Mononuclear cell (primary cell): ENCODE results near the gene CST7. TPM values are rescaled to one million over a fixed set of nuclear protein-coding genes. Genes with fewer than 3 reads are reported as not detected.

ENCODE experiments used
- H3K27me3 ChIP-seq: 2 replicates; pipeline ENCODE4 v1.6.0; 2011; ENCODE audit warnings: low read length, control low read depth; ENCODE audit not compliant: insufficient read depth
- H3K4me1 ChIP-seq: 2 replicates; pipeline ENCODE4 v1.5.1; 2011; ENCODE audit warnings: mild to moderate bottlenecking, low read length, control low read depth; ENCODE audit not compliant: insufficient read depth
- H3K4me3 ChIP-seq: 2 replicates; pipeline ENCODE4 v1.5.1; 2011; ENCODE audit warnings: mild to moderate bottlenecking, low read length, moderate library complexity
- H3K9me3 ChIP-seq: 2 replicates; pipeline ENCODE4 v1.5.1; 2011; ENCODE audit warnings: low read depth, mild to moderate bottlenecking, control low read depth, low read length
- total RNA-seq: library from RNA; depleted of rRNA; stranded (reverse); fragments of >200 nt; gene quantifications from one replicate; pipeline ENCODE4 v1.2.3, GENCODE V29; 2012

Gene CST7
- total RNA-seq, 1 donor: 48.1 TPM

DNA sequence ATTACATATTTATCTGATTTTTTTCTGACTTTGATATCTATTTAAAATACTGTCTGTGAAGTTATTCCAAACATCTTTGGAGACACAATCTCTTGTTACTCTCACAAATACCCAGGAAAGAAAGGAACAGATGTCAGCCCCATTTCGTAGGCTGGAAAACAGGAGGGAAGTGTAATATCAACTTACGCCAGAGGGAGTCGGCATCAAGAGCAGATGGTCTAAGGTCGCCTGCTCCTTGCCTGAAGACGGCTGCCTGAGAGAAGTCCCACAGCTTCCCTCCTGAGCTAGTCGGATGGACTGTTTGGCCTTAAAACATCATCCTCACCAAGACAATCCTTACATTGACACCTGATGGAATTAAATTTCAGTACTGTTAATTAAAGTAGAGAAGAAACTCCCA, 13.4 kb downstream of the CST7 start:
- Histone ChIP-seq H3K4me3 (no peak overlapping the region), H3K9me3 (no peaks in the 10 kb centered on the region), H3K4me1 (peaks cover 44% of the 10 kb centered on the region), H3K27me3 (no peaks in the 10 kb centered on the region)

- H3K4me3 ChIP-seq: no peak overlapping the region
- H3K9me3 ChIP-seq: no peaks in the 10 kb centered on the region
- H3K27me3 ChIP-seq: no peaks in the 10 kb centered on the region
- H3K4me1 ChIP-seq: peaks cover 42% of the 10 kb centered on the region
Measured at GRCh38 chr20:24963672-24964505, 14.8 kb downstream of the CST7 start.

DNA sequence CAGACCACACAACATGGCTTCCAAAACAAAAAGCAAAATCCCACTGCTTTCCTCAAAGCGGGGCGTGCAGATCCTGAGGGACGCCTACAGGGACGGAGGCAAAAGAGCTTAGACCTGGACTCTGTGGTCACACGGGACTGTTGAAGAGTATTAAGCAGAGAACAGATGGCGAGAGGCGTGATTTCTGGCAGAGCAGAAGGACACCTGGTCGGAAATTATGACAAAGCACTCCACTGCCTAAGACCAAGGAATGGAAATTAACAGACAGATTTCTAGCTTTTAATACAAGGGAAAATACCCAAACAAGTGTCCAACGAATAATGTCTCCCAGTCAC, 15.4 kb downstream of the CST7 start:
- Histone ChIP-seq H3K4me1 (peaks cover 37% of the 10 kb centered on the region), H3K9me3 (no peaks in the 10 kb centered on the region), H3K4me3 (no peak overlapping the region), H3K27me3 (no peaks in the 10 kb centered on the region)

DNA sequence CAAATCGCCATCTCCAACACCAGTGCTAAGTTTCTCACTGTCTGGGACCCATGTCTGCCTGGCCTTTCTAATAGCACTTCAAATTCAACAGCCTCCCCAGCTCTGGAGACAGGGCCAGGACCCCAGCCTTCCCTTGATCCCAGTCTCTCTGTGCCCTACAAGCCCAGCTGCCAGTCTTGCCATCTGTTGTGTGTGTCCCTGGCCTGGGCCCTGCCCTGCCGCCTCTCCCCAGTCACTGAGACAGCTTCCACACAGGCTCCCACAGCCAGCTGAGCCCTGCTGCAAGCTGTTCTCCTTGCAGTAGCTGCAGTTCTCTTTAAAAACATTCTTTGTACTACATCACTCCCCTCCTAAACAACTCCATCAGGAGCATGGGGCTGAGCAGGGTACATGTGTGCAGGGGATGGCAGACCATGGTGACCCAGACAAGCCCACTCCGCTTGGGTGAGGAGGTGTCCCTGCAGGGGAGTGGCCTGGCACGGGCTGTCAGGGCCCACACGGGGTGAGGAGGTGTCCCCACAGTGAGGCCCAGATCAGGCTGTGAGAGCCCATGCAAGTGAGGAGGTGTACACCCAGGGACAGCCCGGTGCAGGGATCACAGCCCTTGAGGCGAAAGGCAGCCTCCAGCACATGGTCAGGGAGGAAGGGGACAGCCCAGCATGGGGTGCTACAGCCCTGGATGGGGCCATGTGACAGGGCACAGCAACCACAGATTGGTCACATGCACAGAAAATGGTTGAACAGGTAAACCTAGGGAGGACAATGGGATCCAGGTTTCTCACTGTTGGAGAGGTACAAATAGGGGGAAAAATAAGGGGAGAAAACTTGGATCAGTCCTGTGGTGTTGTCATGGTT, 16.2 kb downstream of the CST7 start:
- Histone ChIP-seq H3K27me3 (no peaks in the 10 kb centered on the region), H3K4me3 (no peak overlapping the region), H3K4me1 (peaks cover 29% of the 10 kb centered on the region), H3K9me3 (no peaks in the 10 kb centered on the region)

GRCh38 chr20:24966317-24967012, 17.4 kb downstream of the CST7 start:
- H3K27me3 ChIP-seq: no peaks in the 10 kb centered on the region
- H3K9me3 ChIP-seq: no peaks in the 10 kb centered on the region
- peaks cover 31% of the 10 kb centered on the region for H3K4me1 ChIP-seq
- H3K4me3 ChIP-seq: no peak overlapping the region

DNA sequence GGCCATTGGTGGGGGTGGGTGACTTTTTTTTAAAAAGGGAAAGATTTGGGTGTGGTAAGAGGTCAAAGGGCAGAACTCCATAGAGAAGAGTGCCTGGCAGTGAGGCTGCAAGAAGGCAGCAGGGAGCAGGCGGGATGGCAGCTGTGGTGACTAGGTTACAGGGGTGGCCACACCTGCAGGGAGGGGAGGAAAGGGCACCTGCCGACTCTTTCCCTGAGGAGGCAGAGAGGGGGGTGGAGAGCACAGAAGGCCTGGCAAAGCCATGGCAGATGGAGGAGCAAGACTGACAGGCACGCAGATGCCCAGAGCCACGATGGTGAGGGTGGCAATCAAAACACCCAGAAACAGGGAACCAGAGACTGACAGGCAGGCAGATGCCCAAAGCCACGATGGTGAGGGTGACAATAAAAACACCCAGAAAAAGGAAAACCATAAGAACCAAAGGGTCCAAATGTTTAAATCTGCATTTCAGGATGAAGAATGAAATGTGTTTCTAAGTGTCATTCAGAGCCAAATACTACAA, 19.3 kb downstream of the CST7 start:
- no peak overlapping the region for H3K4me3 ChIP-seq
- no peaks in the 10 kb centered on the region for H3K27me3 ChIP-seq
- H3K9me3 ChIP-seq: no peaks in the 10 kb centered on the region
- H3K4me1 ChIP-seq: peaks cover 24% of the 10 kb centered on the region

DNA sequence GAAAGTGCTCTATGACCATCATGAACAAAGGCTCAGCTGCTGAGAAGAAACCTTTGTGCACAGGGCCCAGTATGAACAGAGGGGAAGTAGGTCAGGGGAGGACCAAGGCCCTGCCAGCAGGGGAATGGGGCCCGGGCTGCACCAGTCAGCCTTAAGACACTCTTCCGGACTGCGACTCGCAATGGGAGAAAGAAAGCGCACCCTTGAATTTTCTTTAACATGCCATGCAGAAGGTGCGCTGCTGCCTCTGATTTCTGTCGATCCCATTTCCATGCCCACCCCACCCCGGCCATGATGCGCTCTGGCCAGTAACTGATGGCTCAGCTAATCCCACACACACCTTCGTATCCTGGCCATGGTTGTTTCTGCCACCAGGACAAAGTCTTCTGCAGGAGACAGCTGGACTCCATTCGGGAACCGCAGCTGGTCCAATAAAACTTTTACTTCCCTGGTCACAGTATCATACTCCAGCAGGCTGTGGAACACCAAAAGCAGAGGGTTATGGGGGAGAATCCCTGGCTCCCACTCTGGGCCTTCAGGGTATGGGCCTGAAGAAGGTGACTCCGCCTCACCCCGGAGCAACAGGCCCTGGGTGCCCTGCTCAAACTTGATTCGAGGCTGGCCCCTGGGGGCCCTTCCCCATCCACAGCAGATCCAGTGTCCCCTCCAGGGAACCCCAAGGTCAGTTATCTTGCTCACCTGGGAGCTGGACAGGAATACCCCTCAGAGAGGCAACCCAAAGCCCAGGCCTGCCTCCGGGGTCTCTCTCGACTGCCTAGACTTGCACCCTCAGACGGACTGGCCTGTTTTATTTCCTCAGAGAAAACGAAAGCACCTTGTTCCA, 20.3 kb downstream of the CST7 start:
- no peak overlapping the region for H3K4me3 ChIP-seq
- no peaks in the 10 kb centered on the region for H3K9me3 ChIP-seq
- peaks cover 17% of the 10 kb centered on the region for H3K4me1 ChIP-seq
- H3K27me3 ChIP-seq: no peaks in the 10 kb centered on the region

- Histone ChIP-seq H3K27me3 (no peaks in the 10 kb centered on the region), H3K9me3 (no peaks in the 10 kb centered on the region)
Measured at GRCh38 chr20:24970030-24970553, 21.0 kb downstream of the CST7 start.

DNA sequence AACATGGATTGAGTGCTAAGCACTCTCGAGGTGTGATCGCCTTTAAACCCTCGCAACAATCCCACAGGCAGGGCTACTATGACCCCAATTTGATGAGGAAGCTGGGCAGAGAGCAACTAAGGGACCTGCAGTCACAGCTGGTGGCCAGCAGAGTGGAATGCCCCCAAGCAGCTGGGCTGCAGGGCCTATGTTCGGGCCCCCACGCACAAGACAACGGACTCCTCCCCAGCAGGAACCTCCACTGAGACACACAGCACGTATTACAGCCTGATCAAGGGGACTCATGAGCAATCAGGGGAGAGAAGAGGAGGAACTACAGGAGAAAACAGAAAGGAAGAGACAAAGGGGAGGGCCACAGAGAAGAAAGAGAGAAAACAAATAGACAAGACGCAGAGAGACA, 21.7 kb downstream of the CST7 start:
- Histone ChIP-seq H3K27me3 (no peaks in the 10 kb centered on the region), H3K9me3 (no peaks in the 10 kb centered on the region), H3K4me1 (peaks cover 17% of the 10 kb centered on the region), H3K4me3 (no peak overlapping the region)

More at GRCh38 chr20:24970030-24970553, 21.0 kb downstream of the CST7 start:
- Histone ChIP-seq H3K4me3 (no peak overlapping the region), H3K4me1 (peaks cover 17% of the 10 kb centered on the region)

DNA sequence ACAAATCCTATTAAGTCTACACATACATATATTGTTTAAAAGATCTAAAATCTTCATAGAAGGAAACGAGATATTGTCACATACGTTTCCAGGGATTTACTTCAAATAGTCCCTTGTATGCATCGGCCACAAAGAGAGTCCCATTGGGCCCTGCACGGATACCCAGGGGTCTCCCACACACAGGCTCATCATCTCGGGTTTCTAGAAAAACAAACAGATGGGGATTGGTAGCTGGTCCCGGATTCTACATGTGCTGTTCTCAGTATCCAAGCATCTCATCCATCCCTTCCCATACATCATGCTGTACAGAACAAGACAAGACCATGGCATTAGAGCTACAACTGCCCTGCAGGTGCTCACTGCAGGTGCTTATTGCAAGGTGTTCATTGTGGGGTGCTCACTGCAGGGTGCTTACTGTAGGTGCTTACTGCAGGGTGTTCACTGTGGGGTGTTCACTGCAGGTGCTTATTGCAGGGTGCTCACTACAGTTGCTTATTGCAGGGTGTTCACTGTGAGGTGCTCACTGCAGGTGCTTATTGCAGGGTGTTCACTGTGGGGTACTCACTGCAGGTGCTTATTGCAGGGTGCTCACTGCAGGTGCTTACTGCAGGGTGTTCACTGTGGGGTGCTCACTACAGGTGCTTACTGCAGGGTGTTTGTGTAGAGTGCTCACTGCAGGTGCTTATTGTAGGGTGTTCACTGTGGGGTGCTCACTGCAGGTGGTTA, 22.5 kb downstream of the CST7 start:
- peaks cover 17% of the 10 kb centered on the region for H3K4me1 ChIP-seq
- H3K9me3 ChIP-seq: peaks cover 3% of the 10 kb centered on the region
- no peaks in the 10 kb centered on the region for H3K27me3 ChIP-seq
- no peak overlapping the region for H3K4me3 ChIP-seq

DNA sequence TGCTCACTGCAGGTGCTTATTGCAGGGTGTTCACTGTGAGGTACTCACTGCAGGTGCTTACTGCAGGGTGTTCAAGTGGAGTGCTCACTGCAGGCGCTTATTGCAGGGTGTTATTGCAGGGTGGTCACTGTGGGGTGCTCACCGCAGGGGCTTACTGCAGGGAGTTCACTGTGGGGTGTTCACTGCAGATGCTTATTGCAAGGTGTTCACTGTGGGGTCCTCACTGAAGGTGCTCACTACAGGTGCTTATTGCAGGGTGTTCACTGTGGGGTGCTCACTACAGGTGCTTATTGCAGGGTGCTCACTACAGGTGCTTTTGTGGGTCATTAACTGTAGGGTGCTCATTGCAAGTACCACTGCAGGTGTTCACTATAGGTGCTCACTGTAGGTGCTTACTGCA, 23.3 kb downstream of the CST7 start:
- H3K4me3 ChIP-seq: no peak overlapping the region
- peaks cover 7% of the 10 kb centered on the region for H3K9me3 ChIP-seq
- H3K27me3 ChIP-seq: no peaks in the 10 kb centered on the region
- peaks cover 17% of the 10 kb centered on the region for H3K4me1 ChIP-seq

GRCh38 chr20:24977336-24977735, 28.3 kb downstream of the CST7 start:
- H3K27me3 ChIP-seq: no peaks in the 10 kb centered on the region

DNA sequence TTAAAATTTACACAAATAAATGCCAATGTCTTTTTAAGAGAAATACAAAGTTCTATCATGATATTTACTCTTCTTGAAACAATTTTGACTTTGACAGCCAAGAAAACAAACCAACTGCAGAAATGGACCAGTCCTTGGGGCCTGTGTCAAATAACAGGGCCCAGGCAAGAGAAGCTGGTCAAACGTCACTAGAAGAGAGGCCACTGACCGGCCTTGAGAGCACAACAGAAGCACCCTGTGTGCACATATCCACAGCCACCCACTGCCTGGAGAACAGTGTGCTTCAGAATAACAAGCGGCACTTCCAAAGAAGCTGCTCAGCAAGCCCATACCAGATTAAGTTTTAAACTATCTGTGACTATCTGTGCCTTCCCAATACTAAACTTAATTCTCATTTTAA, 28.7 kb downstream of the CST7 start:
- H3K4me3 ChIP-seq: no peak overlapping the region
- H3K4me1 ChIP-seq: peaks cover 36% of the 10 kb centered on the region
- no peaks in the 10 kb centered on the region for H3K27me3 ChIP-seq
- peaks cover 7% of the 10 kb centered on the region for H3K9me3 ChIP-seq

More at GRCh38 chr20:24977336-24977735, 28.3 kb downstream of the CST7 start:
- Histone ChIP-seq H3K4me1 (peaks cover 36% of the 10 kb centered on the region), H3K4me3 (no peak overlapping the region), H3K9me3 (peaks cover 7% of the 10 kb centered on the region)
